NOMO-1 (cell line): Measurements from ENCODE around the gene CHM.
"Not testable (repeated sequence)": the region's sequence is repeated elsewhere in the genome, so short reads cannot be mapped to it uniquely, and the experiment has no call there.

Experiments
- DNase-seq, 2 experiments: peaks; one replicate each; lab custom pipeline; 2025; ENCODE audit not compliant: unreplicated experiment in 2 of 2; lab: John Stamatoyannopoulos, UW

Gene CHM

GRCh38 chrX:85996555-85996954 is 50.8 kb downstream of the CHM start:
- DNase-seq: no peak

DNA sequence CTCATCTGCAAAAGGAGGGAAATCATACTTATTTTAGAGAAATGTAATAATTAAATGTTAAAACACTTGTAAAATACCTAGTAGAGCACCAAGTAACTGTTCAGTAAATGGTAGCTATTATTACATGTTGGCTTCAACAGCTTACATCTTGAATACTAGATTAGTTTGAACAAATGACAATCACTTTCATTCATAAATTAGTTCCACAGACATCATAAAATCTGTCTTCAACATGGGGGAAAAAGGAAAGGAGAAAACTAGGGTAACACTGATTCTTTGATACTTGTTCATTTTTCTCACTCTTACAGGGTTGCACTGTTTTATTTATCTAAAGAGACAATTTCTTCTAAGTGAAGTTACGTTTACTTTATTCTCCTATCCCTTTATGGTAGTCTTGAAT is 51.7 kb downstream of the CHM start:
- DNase-seq: no peak

DNA sequence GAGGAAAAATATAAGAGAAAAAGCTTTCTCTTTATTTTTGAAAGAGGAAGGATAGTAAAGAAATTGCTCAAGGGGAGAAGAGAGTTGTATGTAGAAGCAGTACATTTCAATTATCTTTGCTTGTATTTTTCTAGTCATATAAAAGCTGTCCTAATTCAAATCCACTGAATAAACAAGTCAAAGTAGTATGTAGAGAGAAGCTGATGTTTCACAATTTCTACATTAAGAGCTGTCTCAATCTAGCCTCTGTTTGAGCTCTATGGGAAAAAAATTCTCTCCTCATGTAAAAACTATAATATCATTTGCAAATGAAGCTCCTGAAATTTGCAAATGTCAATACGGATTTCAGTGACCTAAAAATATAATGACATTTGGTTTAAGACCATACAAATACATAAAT is 52.6 kb downstream of the CHM start:
- DNase-seq: no peak

DNA sequence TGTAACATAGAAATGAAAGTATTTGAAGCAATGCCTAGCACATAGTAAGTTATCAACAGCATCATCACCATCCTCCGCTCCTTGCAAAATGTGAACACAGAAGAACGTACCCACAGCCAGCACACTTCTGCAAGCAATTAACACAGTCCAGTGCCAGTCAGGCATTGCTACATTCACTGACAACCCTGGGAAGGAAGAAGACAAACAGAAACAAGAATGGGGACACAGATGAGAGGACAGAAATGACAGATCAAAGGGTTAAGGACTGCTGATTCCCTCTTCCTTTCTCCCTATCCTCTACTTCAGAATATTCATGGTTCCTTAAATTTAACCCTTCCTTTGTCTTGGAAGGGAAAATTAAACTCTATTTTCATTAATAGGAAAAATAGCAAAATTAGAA is 53.1 kb downstream of the CHM start:
- DNase-seq: no peak

- DNase-seq: no peak
Observed at GRCh38 chrX:85993539-85994197, 53.7 kb downstream of the CHM start.

GRCh38 chrX:85992811-85993229 is 54.5 kb downstream of the CHM start:
- DNase-seq: no peak

DNA sequence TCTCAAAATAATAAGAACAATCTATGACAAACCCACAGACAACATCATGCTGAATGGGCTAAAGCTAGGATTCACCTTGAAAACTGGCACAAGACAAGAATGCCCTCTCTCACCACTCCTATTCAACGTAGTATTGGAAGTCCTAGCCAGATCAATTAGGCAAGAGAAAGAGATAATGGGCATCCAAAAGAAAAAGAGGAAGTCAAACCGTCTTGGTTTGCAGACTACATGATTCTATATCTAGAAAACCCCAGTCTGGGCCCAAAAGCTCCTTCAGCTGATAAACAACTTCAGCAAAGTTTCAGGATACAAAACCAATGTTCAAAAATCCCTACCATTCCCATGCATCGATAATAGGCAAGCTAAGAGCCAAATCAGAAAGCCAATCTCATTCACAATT is 59.0 kb downstream of the CHM start:
- DNase-seq: peak in 1 of 2 experiments; percentile 2

GRCh38 chrX:85980286-85980685 is 67.1 kb downstream of the CHM start:
- DNase-seq: no peak

DNA sequence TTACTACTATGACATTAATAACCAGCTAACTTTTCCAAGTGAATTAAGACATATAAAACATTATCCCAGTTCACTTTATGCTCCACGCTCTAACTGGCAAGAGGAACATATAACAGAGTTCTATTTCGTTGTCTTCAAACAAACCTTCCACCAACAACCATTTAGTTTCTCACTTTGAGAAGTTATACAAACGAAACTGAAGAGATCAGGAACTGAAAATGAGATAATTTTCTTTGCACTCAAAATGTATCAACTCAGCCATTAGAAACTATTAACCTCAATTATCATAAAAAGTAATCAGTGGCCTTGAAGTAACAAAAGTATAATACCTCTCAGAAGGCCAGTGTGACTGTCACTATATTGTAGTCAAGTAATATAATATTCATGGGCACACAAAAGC is 70.1 kb downstream of the CHM start:
- no peak for DNase-seq

- not testable (repeated sequence) for DNase-seq
Observed at GRCh38 chrX:85972351-85972750, 75.0 kb downstream of the CHM start.

DNA sequence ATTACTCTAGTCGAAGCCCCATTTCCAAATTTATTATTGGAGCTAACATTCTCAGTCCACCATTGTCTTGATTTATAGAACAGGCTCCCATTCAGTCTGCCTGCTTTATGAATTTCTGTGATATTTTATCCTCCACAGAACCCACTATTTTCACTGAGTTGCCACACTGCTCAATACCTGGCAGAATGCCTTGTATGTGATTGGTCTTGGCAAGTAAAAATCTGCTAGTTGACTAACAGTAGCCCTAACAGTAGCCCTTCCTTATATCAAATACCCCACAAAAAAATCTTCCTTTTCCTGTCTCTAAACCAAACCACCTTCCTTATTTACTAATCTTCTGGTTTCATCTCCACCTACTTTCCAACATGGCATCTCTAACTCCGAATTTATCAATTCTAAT is 82.6 kb downstream of the CHM start:
- no peak for DNase-seq

GRCh38 chrX:85963736-85964135 is 83.6 kb downstream of the CHM start:
- no peak for DNase-seq

- DNase-seq: no peak
Observed at GRCh38 chrX:85955510-85955909, 91.8 kb downstream of the CHM start.

DNA sequence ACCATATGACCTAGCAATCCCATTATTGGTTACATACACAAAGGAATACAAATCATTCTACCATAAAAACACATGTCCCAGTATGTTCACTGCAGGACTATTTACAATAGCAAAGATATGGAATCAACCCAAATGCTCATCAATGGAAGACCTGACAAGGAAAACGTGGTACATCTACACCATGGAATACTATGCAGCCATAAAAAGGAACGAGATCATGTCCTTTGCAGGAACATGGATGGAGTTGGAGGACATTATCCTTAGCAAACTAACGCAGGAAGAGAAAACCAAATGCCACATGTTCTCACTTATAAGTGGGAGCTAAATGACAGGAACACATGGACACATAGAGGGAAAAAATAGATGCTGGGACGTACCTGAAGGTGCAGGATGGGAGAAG is 102.6 kb downstream of the CHM start:
- DNase-seq: not testable (repeated sequence)

GRCh38 chrX:85941275-85941674 is 106.1 kb downstream of the CHM start:
- no peak for DNase-seq

- DNase-seq: peak in 1 of 2 experiments; percentile 3
Observed at GRCh38 chrX:85939942-85940341, 107.4 kb downstream of the CHM start.

- not testable (repeated sequence) for DNase-seq
Observed at GRCh38 chrX:85934399-85934798, 113.0 kb downstream of the CHM start.

- no peak for DNase-seq
Observed at GRCh38 chrX:85930099-85930498, 117.3 kb downstream of the CHM start.

DNA sequence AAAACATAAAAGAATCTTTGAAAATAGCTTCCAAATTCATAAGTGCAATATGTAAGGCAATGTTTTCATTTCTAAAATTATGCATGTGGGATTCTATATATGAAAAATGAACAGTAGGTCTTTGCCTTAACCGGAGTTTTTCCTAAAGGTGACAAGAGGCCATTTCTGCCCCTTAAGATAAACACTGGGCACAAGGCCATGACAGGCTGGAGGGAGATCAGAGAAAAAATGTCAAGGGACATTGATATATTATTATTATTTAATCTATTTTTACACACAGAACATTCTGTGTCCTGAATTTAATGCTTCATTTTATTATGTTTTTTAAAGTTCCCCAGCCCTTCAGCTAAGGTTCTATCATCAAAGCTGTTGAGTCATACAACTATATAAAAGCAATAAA is 118.8 kb downstream of the CHM start:
- DNase-seq: no peak

GRCh38 chrX:85927740-85928139 is 119.6 kb downstream of the CHM start:
- DNase-seq: no peak

DNA sequence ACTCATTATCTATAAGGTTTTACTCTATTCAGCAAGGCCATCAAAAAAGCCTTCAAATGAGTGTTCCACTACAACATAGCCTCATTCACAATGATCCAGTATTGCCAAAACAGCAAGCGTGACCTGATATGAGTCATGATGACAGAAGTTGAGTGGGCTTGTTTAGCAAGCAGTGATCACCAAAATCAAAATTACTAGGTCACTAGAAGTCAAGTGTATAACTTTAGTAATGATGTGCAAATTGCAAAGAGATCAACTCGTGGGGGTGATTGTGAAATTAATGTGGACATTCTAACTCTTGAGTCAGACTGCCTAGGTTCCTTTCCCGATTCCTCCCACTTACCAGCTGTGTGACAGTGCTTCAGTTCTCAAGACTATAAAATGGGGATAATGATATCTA is 124.5 kb downstream of the CHM start:
- no peak for DNase-seq

DNA sequence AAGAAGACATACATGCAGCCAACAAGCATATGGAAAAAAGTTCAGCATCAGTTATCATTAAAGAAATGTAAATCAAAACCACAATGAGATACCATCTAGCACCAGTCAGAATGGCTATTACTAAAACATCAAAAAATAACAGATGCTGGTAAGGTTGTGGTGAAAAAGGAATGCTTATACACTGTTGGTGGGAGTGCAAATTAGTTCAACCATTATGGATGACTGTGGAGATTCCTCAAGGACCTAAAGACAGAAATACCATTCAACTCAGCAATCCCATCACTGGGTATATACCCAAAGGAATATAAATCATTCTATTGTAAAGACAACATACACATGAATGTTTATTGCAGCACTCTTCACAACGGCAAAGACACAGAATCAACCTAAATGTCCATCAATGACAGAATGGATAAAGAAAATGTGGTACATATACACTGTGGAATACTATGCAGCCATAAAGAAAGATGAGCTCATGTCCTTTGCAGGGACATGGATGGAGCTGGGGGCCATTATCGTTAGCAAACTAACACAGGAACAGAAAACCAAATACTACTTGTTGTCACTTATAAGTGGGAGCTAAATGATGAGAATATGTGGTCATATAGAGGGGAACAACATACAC is 130.6 kb downstream of the CHM start:
- DNase-seq: not testable (repeated sequence)

GRCh38 chrX:85914431-85914830 is 132.9 kb downstream of the CHM start:
- no peak for DNase-seq
